Lower leg skin (tissue), 3 donors: Measurements from ENCODE around the gene ZFYVE28.

Source experiments
- CTCF ChIP-seq, 3 donors: fragments of 450-650 bp; IDR thresholded peaks; one replicate each; pipeline ENCODE4 v1.5.1; 2016; ENCODE audit warnings: antibody characterized with exemption in 3 of 3, mild to moderate bottlenecking in 3 of 3, moderate library complexity in 2 of 3
- POLR2A ChIP-seq, 2 donors: fragments of 450-650 bp; IDR thresholded peaks; one replicate each; pipeline ENCODE4 v1.6.1; 2016 to 2017; ENCODE audit warnings: antibody characterized with exemption in 2 of 2, mild to moderate bottlenecking in 1 of 2, moderate library complexity in 1 of 2

GRCh38 chr4:2419814-2420213 lies 1.4 kb upstream of the ZFYVE28 start:
- TF ChIP-seq CTCF (IDR thresholded peaks at IDR 0.05) (no peak), POLR2A (IDR thresholded peaks at IDR 0.05) (no peak)
